HL-60 (cell line): ENCODE data around the gene CDC7.

Experiments used
- DNase-seq, 2 experiments: peaks; one replicate each; pipeline ENCODE4 v3.0.0-alpha.2; 2010 to 2020; ENCODE audit warnings: low read depth in 1 of 2, low spot score in 1 of 2
- H3K27ac ChIP-seq: fragments of 250-450 bp; sonication (Bioruptor Pico); replicated peaks from 2 replicates; pipeline ENCODE4 v1.5.1; 2020; ENCODE audit warnings: mild to moderate bottlenecking, moderate library complexity
- H3K27me3 ChIP-seq: fragments of 250-450 bp; sonication (Bioruptor Pico); 2 replicates; pipeline ENCODE4 v1.5.1; 2021; ENCODE audit warnings: mild to moderate bottlenecking, moderate library complexity; ENCODE audit not compliant: insufficient read depth, poor library complexity, severe bottlenecking
- H3K4me3 ChIP-seq: replicated peaks from 2 replicates; pipeline ENCODE4 v1.5.1; 2011; ENCODE audit warnings: mild to moderate bottlenecking, control low read depth, low read length; ENCODE audit not compliant: insufficient read depth
- GABPA ChIP-seq: IDR thresholded peaks from 2 replicates; pipeline ENCODE4 v1.6.1; 2012; ENCODE audit warnings: low read depth
- POLR2AphosphoS5 ChIP-seq: IDR thresholded peaks from 2 replicates; pipeline ENCODE4 v1.6.1; 2012; ENCODE audit warnings: low read depth
- SPI1 ChIP-seq: IDR thresholded peaks from 2 replicates; pipeline ENCODE4 v1.6.1; 2012; ENCODE audit warnings: low read depth, mild to moderate bottlenecking, borderline replicate concordance
- TF ChIP-seq, protein P1 (sequence below): IDR thresholded peaks from one replicate; pipeline ENCODE4 v1.5.1; 2011; ENCODE audit warnings: low read length, control low read depth, inconsistent platforms; ENCODE audit not compliant: insufficient read depth
- TF ChIP-seq, protein P2 (sequence below): IDR thresholded peaks from 2 replicates; pipeline ENCODE4 v1.6.1; 2012; ENCODE audit warnings: low read depth; ENCODE audit not compliant: insufficient replicate concordance

Gene CDC7

GRCh38 chr1:91527781-91528180, 27.1 kb downstream of the CDC7 start:
- Histone ChIP-seq H3K27ac (no peak overlapping the region), H3K27me3 (no peaks in the 10 kb centered on the region), H3K4me3 (no peak overlapping the region)
- DNase-seq, result no peak
- TF ChIP-seq POLR2AphosphoS5 (no peak), GABPA (no peak), SPI1 (no peak)
- TF ChIP-seq, protein P1, sequence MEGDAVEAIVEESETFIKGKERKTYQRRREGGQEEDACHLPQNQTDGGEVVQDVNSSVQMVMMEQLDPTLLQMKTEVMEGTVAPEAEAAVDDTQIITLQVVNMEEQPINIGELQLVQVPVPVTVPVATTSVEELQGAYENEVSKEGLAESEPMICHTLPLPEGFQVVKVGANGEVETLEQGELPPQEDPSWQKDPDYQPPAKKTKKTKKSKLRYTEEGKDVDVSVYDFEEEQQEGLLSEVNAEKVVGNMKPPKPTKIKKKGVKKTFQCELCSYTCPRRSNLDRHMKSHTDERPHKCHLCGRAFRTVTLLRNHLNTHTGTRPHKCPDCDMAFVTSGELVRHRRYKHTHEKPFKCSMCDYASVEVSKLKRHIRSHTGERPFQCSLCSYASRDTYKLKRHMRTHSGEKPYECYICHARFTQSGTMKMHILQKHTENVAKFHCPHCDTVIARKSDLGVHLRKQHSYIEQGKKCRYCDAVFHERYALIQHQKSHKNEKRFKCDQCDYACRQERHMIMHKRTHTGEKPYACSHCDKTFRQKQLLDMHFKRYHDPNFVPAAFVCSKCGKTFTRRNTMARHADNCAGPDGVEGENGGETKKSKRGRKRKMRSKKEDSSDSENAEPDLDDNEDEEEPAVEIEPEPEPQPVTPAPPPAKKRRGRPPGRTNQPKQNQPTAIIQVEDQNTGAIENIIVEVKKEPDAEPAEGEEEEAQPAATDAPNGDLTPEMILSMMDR, result no peak
- TF ChIP-seq, protein P2, sequence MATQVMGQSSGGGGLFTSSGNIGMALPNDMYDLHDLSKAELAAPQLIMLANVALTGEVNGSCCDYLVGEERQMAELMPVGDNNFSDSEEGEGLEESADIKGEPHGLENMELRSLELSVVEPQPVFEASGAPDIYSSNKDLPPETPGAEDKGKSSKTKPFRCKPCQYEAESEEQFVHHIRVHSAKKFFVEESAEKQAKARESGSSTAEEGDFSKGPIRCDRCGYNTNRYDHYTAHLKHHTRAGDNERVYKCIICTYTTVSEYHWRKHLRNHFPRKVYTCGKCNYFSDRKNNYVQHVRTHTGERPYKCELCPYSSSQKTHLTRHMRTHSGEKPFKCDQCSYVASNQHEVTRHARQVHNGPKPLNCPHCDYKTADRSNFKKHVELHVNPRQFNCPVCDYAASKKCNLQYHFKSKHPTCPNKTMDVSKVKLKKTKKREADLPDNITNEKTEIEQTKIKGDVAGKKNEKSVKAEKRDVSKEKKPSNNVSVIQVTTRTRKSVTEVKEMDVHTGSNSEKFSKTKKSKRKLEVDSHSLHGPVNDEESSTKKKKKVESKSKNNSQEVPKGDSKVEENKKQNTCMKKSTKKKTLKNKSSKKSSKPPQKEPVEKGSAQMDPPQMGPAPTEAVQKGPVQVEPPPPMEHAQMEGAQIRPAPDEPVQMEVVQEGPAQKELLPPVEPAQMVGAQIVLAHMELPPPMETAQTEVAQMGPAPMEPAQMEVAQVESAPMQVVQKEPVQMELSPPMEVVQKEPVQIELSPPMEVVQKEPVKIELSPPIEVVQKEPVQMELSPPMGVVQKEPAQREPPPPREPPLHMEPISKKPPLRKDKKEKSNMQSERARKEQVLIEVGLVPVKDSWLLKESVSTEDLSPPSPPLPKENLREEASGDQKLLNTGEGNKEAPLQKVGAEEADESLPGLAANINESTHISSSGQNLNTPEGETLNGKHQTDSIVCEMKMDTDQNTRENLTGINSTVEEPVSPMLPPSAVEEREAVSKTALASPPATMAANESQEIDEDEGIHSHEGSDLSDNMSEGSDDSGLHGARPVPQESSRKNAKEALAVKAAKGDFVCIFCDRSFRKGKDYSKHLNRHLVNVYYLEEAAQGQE, result no peak

GRCh38 chr1:91529856-91530255, 29.2 kb downstream of the CDC7 start:
- H3K27me3 ChIP-seq, result no peaks in the 10 kb centered on the region
- no peak for DNase-seq
- H3K27ac ChIP-seq, result no peak overlapping the region
- H3K4me3 ChIP-seq, result no peak overlapping the region
- TF ChIP-seq POLR2AphosphoS5, result no peak
- TF ChIP-seq GABPA, result no peak
- no peak for TF ChIP-seq SPI1
- TF ChIP-seq, protein P2, result no peak
- TF ChIP-seq, protein P1, result no peak

GRCh38 chr1:91533361-91534024, 32.8 kb downstream of the CDC7 start:
- no peak overlapping the region for H3K27ac ChIP-seq
- no peak overlapping the region for H3K4me3 ChIP-seq
- no peaks in the 10 kb centered on the region for H3K27me3 ChIP-seq
- TF ChIP-seq, protein P1, result no peak
- no peak for TF ChIP-seq POLR2AphosphoS5
- TF ChIP-seq GABPA, result no peak
- TF ChIP-seq, protein P2, result no peak
- no peak for TF ChIP-seq SPI1
- no peak for DNase-seq
